NCI-H82 treated with DMSO at 0.1 percent for 48 hours (cell line): ENCODE measurements around the gene ATP13A2.

ENCODE experiments used
- DNase-seq: peaks from one replicate; lab custom pipeline; 2025; ENCODE audit not compliant: unreplicated experiment; lab: John Stamatoyannopoulos, UW

Gene ATP13A2

DNA sequence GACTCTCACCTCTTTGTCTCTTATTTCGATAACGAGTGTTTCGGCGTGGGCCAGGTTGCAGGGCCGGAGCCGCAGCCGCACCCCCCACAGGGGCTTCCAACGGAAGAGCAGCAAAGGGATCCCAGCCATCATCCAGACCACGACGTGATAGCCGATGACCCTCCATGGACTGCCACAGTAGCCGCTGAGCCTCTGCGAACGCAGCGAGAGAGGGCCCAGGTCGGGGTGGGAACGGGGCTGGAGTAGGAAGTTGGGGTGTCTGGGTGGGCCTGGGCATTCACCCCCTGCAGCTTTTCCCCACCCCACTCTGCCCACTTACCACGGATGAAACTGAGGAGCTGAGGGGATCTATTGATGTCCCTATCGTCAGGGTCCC lies 6.4 kb downstream of the ATP13A2 start:
- no peak for DNase-seq

DNA sequence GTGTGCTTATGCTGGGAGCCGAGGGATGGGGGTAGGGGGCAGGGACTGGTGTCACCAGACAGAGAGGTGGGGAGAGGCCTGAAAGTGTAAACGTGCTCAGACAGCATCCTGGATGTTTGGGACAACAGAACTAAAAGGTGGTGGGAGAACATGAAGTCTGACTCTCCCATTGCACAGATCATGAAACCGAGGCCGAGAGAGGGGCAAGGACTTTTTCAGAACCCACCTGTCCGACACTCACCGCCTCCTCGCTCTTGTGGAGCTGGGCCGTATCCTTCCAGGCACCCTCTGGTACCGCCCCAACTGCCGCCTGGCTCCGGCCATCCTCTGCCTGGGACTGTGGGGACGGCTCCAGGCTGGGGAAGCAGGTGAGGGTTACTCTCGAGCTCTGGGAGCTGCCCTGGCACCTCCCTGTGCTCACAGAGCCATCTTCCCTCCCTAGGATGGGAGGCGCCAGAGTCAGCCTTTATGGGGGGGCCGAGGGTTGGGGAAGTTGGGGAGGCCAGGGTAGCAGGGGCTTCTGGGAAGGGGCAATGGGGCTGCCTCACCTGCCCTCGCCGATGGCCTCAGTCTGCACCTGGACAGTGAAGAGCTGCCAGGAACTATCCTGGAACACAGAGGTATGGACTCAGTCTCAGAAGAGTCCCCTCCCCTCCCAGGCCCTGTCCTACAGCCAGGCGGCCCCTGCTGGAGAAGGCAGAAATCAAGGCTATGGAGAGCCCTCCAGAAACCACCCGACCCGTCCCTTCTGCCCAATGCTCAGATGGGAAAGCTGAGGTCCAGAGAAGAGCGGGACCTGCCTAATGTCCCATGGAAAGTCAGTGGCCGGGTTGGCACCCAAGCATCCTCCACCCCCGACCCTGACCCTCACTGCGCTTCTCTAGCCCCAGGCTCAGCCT lies 7.0 kb downstream of the ATP13A2 start:
- DNase-seq: no peak

DNA sequence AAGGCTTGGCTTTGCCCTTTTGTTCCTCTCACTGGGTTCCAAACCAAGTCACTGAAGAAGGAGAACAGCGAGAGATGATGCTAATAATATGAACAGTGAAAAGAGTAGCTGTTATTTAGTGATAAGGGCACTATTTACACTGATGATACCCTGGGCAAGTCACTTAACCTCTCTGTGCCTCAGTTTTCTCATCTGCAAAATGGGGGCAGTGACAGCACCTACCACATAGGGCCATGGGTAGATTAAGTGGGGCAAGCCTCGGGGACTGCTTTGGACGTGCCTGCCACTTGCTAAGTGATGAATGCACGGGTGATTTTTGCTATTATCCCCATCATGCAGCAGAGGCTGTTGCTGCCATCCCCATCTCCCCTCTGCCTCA lies 9.2 kb downstream of the ATP13A2 start:
- DNase-seq: no peak

DNA sequence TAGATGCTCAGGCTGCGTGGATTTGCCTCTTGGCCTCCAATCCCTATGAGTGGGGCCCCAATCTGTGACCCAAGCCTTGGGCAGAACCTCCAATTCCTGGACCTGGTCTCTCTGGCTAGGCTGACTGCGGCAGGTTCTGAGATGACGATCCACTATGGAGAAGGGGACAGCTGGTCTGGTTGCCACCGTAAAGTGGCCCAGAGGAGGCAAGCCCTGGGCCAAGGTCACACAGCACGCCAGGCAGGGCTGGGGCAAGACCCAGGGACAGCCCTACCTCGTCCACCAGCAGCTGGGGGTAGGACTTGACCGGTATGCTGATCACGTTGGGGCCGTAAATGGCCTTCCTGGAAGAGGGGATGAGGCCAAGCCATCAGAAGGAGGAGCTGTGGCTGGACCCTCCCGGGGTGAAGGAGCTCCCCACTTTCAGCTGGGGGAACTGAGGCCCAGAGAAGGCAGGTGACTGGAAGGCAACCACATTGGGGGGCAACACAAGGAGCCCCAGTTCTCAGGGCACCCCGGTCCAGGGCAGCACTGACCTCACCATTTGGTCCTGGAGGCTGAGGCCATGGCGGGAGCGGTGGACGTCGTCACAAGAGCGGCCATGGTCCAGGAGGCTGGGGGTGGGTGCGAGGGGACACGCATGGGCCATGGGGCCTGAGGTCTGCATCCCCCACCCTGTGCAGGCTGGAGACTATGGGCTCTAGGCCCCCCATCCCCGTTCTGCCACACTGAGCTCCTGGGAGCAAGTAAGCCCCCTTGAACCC lies 9.8 kb downstream of the ATP13A2 start:
- no peak for DNase-seq

- DNase-seq: no peak
Observed at GRCh38 chr1:16999863-17000262, 11.9 kb downstream of the ATP13A2 start.

GRCh38 chr1:16998589-16998988 lies 13.1 kb downstream of the ATP13A2 start:
- no peak for DNase-seq

GRCh38 chr1:16996845-16997244 lies 14.9 kb downstream of the ATP13A2 start:
- DNase-seq: no peak

DNA sequence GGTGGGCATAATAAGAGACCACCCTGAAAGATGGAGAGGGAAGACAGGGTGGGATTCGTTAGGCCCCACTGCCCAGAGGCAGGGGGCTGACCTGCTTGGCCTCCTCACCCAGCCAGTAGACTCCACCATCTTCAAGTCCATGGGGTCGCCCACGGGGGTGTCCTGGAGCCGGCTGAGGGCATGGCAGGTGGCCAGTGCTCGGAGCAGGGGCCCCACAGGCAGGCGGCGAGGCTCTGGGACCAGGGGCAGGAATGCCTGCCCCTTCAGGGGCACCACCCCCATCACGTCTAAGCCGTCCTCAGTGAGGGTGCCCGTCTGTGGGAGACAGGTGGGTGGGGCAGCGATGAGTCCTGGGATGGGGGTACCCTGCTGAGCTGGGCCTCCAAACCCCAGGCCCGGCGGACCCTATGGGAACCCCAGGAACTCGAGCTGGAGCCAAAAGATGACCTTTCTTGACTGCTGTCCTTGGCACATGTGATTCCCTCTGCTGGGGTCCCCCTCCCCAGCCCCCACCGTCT lies 18.1 kb downstream of the ATP13A2 start:
- no peak for DNase-seq

DNA sequence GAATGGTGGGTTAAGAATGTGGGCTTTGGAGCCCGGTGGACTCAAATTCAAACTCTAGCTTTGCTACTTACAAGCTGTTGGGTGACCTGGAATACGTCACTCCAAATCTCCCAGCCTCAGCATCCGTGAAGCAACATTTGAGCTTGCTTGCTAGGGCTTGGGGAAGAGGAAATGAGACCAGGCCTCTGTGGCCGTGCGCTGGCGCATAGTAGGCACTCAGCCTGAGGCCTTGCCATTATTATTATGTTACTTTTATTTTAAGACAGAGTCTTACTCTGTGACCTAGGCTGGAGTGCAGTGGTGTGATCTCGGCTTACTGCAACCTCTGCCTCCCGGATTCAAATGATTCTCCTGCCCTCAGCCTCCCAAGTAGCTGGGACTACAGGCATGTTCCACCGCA lies 19.1 kb downstream of the ATP13A2 start:
- no peak for DNase-seq

- no peak for DNase-seq
Observed at GRCh38 chr1:16992102-16992501, 19.6 kb downstream of the ATP13A2 start.

DNA sequence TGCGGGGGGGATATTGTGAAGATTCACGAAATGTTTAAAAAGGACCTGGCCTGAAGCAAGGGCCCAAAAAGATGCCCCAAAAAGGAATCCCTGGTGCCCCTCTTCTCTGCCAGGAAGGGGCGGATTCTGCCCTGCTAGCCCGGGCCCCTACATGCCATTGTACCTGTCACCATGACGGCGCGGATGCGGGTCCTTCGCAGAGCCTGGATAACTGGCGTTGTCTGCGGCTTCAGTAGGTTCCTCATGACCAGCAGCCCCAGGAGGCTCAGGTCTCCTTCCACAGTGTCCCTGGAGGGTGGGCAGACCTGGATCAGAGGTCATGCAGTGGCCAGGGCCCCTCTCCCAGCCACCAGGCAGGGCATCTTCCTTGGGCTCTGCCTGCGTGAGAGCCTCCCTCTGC lies 20.2 kb downstream of the ATP13A2 start:
- no peak for DNase-seq

- no peak for DNase-seq
Observed at GRCh38 chr1:16989676-16990391, 21.9 kb downstream of the ATP13A2 start.

DNA sequence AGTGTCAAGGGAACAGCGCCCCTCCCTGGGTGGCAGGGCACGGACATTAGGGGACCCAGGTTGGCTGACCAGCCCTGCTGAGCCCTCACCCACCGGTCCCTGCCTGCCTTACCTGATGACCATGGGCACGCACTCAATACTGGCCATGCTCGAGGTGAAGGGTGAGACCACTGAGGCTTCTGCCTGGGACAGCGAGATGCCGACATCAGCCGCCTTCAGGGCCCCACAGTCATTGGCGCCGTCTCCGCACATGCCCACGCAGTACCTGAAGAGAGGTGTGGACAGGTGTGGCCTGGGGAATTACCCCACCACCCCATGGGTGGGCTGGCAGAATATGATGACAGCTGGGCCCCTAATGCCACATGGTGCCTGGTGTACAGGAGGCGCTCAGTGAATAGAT lies 23.5 kb downstream of the ATP13A2 start:
- DNase-seq: no peak

GRCh38 chr1:16986962-16987361 lies 24.8 kb downstream of the ATP13A2 start:
- DNase-seq: no peak

GRCh38 chr1:16986560-16986959 lies 25.2 kb downstream of the ATP13A2 start:
- no peak for DNase-seq

DNA sequence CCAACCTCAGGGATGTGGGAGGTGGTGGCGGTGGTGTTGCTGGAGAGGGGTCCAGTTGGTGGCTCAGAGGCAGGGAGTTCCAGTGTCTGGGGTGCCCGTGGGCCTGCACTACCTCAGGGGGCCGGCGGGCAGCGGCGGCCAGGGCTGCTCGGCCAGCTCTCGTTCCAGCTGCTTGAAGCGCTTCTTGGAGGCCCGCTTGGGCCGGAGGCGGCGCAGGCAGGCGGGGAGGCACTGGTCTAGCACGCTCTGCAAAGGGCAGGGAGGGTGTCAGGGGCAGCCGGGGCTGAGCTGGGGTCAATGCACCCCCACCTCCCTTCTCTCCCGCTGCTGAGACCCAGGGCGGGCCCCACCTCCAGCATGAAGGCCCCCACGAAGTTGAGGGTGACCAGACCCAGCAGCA lies 25.6 kb downstream of the ATP13A2 start:
- DNase-seq: no peak

GRCh38 chr1:16984717-16985116 lies 27.0 kb downstream of the ATP13A2 start:
- no peak for DNase-seq

DNA sequence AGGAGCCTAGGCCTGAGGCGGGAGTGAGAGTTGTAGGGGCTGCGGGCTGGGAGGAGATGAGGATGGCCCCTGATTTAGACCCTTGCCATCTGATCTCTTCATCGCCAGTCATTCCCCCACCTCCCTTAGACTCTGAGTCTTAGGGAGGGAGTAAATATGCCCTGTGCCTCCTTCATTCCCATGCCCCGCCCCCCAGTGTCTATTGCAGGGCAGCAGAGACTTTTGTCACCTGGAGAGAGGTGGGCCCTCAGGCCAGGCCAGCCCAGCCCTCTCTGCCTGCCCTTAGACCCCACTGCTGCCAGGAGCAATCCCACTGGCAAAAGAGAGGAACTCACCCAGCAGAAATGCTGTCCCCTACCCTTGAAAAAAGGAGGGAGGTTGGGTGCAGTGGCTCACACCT lies 28.1 kb downstream of the ATP13A2 start:
- no peak for DNase-seq

DNA sequence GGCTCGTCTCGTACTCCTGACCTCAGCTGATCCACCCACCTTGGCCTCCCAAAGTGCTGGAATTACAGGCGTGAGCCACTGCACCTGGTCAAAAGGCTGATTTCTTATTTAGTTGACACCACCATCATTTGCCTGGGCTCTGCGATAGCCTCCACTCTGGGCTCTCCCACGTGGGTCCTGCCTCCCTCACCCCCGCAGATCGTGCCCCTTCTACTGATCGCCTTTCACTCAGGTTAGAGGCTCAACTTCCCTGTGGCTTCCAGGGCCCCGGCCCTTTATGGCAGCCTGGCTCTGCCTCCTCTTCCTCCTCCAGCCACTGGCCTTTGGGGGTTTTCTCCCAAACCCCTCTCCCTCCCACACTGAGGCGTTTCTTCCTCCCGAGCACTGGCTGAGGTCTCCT lies 28.8 kb downstream of the ATP13A2 start:
- DNase-seq: no peak

DNA sequence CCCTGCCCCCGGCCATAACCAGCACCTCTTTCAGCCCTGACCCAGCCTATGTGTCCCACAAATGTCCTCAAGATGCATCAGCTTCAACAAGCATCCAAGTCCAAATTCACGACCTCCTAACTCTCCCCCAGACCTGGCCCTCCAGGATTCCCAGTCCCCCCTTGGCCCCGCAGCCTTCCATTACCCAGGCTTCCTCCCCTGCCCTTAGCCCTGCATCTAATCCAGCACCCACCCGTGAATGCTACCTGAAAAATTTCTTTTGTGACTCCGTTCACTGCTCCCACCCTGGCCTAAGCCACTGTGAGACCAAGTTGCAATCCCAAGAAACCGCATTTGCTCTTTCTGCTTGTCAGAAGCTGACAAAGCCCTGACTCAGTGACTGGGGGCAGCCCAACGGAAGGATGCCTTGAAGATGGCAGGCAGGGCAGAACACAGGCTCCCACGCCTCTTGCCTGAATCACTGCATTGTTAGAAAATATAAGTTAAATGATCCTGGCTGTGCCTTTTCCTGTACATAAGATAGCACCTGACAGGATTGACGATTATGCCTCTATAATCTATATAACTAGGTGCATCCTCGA lies 30.4 kb downstream of the ATP13A2 start:
- DNase-seq: no peak
